H1 (cell line): ENCODE data around the gene KRT85. TPM values are rescaled to one million over a fixed set of nuclear protein-coding genes. Genes with fewer than 3 reads are reported as not detected.

ENCODE experiments used
- BCL11A ChIP-seq, 2 experiments: IDR thresholded peaks; one replicate each; pipeline ENCODE4 v1.6.1; 2011; ENCODE audit warnings: low read depth in 2 of 2, low read length in 2 of 2, mild to moderate bottlenecking in 2 of 2
- EP300 ChIP-seq, 2 experiments: IDR thresholded peaks; 1 replicate in 1 of 2; 2 replicates in 1 of 2; pipeline ENCODE4 v1.6.1; 2011 to 2012; ENCODE audit warnings: low read depth in 2 of 2, low read length in 2 of 2, mild to moderate bottlenecking in 2 of 2, borderline replicate concordance in 1 of 2, inconsistent platforms in 1 of 2, moderate library complexity in 1 of 2
- KDM4A ChIP-seq: IDR thresholded peaks from one replicate; pipeline ENCODE4 v1.7.1; 2012; ENCODE audit warnings: low read depth, mild to moderate bottlenecking, moderate library complexity, low read length, inconsistent platforms; ENCODE audit not compliant: severe bottlenecking
- MAX ChIP-seq: IDR thresholded peaks from 2 replicates; pipeline ENCODE4 v1.6.1; 2012; ENCODE audit warnings: inconsistent platforms
- TAF1 ChIP-seq: IDR thresholded peaks from 2 replicates; pipeline ENCODE4 v1.6.1; 2011; ENCODE audit warnings: mild to moderate bottlenecking, low read depth, low read length
- TCF12 ChIP-seq: IDR thresholded peaks from 2 replicates; pipeline ENCODE4 v1.6.1; 2011; ENCODE audit warnings: low read depth, mild to moderate bottlenecking, low read length
- polyA plus RNA-seq, 7 experiments: library from polyadenylated mRNA; depleted of rRNA in 3 of 7; stranded (reverse) in 5 of 7; unstranded in 2 of 7; fragments of >200 nt in 5 of 7; fragments of 200-250 nt in 2 of 7; gene quantifications; 1 replicate in 5 of 7; 2 replicates in 1 of 7; 4 replicates in 1 of 7; pipeline versions ENCODE4 v1.2.1 to v1.2.3, GENCODE V29; 2011 to 2013; ENCODE audit warnings: missing spikeins in 2 of 7, mixed read lengths in 2 of 7
- total RNA-seq: library from RNA; stranded (reverse); fragmentation: NEBNext Ultra II Directional; extraction: Animal tissue kit (Norgen Biotek cat#: 25700); gene quantifications from 2 replicates; pipeline ENCODE4 v1.2.1, GENCODE V29; 2021

KRT85 gene
- total and polyA plus RNA-seq, 2 of the 8 experiments (the other 6 are each of a cell fraction or from before 2014, with no cell fraction given), result not detected

- TF ChIP-seq KDM4A (no peak), TCF12 (no peak), TAF1 (no peak), BCL11A (IDR thresholded peaks at IDR 0.05; ENCODE audit: low read depth in 2 of 2, low read length in 2 of 2) (no peak), EP300 (IDR thresholded peaks at IDR 0.05; ENCODE audit: borderline replicate concordance in 1 of 2, low read depth in 2 of 2, low read length in 2 of 2) (no peak), MAX (no peak)
These were observed 18.1 kb downstream of the KRT85 start (continued) for GRCh38 chr12:52349196-52349595.
